Measurements from ENCODE around the gene RBM6.
"Not testable (repeated sequence)": the region's sequence is repeated elsewhere in the genome, so short reads cannot be mapped to it uniquely, and the experiment has no call there.

RBM6 gene

GRCh38 chr3:49917806-49918590 is 22.0 kb upstream of the RBM6 start:
- not testable (repeated sequence) for DNase-seq

- no peak for DNase-seq
These were observed 15.3 kb upstream of the RBM6 start for GRCh38 chr3:49924683-49925082.

- no peak for DNase-seq
These were observed 14.5 kb upstream of the RBM6 start for GRCh38 chr3:49925485-49925884.

DNA sequence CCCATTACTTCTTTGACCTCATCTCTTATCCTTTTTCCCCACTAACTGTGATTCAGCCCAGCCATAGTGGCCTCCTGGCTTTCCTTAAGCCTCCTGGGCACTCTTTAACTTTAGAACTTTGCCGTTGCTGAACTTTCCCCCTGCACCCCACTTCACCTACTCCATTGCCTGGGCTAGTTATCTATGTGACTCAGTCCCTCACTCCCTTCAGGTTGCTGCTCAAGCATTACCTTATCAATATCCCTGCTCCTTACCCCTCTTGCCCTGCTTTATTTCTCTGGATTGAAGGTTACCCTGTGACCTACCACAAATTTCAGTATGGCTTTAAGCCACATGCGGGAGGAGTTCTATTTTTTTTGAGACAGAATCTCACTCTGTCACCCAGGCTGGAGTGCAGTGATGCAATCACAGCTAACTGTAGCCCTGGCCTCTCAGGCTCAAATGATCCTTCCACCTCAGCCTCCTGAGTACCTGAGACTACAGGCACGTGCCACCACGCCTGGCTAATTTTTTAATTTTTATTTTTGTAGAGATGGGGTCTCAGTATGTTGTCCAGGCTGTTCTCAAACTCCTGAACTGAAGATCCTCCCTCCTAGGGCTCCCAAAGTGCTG is 13.7 kb upstream of the RBM6 start:
- DNase-seq = no peak

DNA sequence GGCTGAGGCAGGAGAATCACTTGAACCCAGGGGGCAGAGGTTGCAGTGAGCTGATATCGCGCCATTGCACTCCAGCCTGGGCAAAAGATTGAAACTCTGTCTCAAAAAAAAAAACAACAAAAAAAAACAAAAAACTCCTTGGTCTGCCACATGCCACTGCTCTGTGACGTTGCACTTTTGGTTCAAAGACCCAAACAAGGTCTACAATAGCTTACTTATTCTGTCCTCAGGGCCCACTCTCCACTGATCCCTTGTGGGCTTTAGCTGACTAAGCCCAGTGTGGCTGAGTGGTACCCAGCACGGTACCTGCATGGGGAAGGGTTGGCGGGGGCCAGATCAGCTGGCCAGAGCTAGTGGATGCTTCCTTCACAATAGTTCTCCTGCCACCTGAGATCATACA is 12.2 kb upstream of the RBM6 start:
- no peak for DNase-seq

DNA sequence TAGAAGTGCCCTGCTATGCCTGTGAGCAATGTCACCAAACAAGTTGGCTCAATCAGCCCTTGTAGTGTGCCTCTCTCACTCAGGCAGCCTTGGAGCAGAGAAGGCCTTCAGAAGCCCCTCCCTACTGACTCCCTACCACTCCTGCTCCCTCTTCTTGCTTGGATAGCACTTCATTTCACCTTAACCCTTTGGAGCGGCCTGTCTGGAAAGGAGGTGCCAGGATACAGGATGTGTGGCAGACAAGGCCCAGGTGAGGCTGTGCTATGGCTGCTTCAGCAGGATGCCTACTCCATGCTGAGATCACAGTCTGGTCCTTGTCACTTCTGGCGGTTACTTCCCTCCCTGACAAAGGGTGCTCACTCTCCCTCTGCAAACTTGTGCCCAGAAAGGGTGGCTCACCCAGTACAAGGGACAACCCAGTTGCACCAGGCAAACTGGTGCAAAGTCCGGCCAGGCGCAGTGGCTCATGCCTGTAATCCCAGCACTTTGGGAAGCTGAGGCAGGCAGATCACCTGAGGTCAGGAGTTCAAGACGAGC is 11.4 kb upstream of the RBM6 start:
- DNase-seq = no peak

- peak; percentile 86 for DNase-seq
These were observed 10.4 kb upstream of the RBM6 start, which contains the start of gene MON1A for GRCh38 chr3:49929291-49930167. Gene MON1A (minus strand): TSS chr3:49929811. CDS start chr3:49913346, 16,465 bp downstream.

GRCh38 chr3:49930168-49930690 is 9.7 kb upstream of the RBM6 start:
- DNase-seq = no peak

DNA sequence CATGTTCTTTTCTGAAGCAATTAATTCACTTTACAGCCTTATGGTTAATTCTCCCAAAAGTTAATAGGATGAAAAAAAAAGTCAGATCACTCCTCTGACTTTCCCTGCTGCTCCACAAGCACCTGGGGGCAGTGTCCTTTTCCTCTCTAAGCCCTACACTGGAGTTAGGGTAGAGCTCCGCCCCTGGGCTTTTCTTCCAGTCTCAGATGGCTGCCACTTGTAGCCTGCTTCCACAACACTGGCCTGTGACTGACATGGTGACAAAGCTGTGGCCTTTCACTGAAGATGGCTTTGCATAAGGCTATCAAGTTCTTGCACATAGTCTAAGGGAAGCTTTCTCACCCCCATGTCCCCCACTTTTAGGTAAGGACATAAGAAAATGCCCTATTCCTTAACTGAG is 9.0 kb upstream of the RBM6 start:
- DNase-seq = no peak

DNA sequence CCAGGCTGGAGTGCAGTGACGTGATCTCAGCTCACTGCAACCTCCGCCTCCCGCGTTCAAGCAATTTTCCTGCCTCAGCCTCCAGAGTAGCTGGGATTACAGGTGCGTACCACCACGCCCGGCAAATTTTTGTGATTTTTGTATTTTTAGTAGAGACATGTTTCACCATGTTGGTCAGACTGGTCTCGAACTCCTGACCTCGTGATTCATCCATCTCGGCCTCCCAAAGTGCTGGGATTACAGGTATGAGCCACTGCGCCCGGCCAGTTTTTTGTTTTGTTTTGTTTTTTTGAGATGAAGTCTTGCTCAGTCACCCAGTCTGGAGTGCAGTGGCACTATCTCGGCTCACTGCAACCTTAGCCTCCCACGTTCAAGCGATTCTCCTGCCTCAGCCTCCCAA is 7.7 kb upstream of the RBM6 start:
- DNase-seq = not testable (repeated sequence)

DNA sequence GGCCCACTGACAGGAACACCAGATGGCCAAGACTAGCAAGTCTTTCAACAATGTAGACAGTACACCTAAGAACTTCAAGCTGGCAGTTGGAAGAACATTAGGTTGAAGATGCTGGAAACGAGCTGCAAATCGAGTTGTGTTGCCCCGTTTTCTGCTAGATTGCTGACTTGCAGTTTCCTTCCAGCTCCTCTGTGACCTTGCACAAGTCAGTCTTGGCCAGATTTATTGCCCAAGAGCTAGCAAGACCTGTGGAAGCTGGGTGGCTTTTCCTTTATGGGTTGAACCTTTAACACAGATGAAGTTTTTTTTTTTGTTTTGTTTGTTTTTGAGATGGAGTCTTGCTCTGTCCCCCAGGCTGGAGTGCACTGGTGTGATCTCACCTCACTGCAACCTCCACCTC is 2.9 kb upstream of the RBM6 start:
- DNase-seq = no peak

GRCh38 chr3:49940667-49941249 is 808 bp downstream of the RBM6 start:
- DNase-seq = no peak

DNA sequence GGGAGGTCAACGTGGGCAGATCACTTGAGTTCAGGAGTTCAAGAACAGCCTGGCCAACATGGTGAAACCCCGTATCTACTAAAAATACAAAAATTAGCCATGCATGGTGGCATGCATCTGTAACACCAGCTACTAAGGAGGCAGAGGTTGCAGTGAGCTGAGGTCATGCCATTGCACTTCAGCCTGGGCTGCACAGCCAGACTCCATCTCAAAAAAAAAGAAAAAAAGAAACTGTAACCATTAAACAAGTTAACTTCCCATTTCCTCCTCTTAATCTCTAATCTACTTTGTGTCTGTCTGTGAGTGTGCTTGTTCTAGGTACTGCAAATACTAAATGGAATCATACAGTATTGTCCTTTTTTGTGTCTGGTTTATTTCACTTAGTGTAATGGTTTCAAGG is 2.7 kb downstream of the RBM6 start:
- no peak for DNase-seq

DNA sequence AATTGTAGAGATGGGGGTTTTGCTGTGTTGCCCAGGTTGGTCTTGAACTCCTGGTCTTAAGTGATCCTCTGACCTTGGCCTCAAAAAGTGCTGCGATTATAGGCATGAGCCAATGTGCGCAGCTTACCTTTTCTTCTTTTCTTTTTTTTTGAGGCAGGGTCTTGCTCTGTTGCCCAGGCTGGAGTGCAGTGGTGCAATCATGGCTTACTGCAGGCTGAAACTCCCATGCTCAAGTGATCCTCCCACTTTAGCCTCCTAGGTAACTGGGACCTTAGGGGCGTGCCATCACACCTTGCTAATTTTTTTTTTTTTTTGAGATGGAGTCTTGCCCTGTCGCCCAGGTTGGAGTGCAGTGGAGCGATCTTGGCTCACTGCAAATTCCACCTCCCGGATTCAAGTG is 13.0 kb downstream of the RBM6 start:
- DNase-seq = no peak

GRCh38 chr3:49955636-49956035 is 15.7 kb downstream of the RBM6 start:
- DNase-seq = no peak

DNA sequence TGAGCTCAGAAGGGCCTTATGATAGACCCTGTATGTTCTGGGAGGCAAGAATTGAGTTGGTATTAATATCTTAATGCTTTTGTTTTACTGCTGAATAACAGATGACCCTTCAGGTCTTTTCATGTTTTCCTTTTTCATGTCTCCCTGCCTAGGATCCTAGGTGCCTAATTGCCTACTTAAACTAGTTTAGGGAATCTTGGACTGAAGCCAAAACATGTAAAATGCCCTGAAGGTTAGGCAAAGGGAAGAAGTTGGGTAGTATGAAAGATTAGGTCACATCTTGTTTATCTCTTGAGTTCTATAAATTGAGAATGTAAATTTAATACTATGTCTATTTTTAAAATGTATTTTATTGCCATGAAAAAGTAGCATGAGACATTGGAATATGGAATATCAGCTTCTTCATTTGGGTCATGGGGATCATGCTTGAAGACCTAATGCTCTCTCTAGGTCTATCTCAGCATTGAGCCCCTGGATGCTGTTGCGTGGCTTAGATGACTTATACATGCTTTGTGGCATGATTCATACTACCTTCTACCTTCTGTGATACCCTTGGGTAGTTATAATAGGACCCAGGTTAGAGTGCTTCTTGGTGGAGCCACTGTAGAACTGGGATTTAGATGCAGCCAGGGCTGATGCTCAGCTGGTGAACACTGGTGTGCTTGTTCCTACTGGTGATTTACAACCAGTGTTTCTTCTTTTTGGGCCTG is 26.4 kb downstream of the RBM6 start:
- DNase-seq = no peak

GRCh38 chr3:49967291-49967690 is 27.3 kb downstream of the RBM6 start:
- DNase-seq = no peak

DNA sequence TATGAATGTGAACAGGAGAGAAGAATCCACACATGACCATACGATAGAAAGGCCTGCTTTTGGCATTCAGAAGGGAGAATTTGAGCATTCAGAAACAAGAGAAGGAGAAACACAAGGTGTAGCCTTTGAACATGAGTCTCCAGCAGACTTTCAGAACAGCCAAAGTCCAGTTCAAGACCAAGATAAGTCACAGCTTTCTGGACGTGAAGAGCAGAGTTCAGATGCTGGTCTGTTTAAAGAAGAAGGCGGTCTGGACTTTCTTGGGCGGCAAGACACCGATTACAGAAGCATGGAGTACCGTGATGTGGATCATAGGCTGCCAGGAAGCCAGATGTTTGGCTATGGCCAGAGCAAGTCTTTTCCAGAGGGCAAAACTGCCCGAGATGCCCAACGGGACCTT is 28.4 kb downstream of the RBM6 start:
- no peak for DNase-seq

DNA sequence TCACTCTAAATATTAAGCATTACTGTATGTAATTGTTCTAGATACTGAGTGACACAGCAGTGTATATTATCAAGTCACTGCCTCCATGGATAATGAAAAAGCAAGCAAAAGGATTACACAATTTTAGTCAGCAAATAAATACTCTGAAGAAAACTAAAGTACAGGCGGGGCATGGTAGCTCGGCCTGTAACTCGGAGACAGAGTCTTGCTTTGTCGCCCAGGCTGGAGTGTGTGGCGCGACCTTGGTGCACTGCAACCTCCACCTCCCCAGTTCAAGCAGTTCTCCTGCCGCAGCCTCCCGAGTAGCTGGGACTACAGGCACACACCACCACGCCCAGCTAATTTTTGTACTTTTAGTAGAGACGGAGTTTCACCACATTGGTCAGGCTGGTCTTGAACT is 32.7 kb downstream of the RBM6 start:
- DNase-seq = no peak

DNA sequence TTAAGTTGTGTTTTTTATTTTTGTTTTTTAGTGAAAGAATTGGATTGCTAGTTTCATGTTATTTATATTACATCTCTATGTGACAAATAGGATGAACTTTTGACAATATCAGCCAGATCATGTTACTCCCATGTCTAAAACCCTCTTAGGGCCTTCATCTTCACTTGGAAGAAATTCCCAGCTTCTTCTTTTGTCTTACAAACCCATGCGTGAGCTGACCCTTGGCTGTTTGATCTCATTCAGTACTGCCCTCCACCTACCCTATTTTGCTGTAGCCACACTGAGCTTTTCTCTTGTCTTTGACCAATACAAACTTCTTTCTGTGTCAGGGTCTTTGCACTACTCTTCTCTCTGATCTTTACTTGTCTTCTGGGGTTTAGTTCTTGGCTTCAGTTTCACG is 37.0 kb downstream of the RBM6 start:
- no peak for DNase-seq

GRCh38 chr3:49984394-49984793 is 44.4 kb downstream of the RBM6 start:
- DNase-seq = no peak

DNA sequence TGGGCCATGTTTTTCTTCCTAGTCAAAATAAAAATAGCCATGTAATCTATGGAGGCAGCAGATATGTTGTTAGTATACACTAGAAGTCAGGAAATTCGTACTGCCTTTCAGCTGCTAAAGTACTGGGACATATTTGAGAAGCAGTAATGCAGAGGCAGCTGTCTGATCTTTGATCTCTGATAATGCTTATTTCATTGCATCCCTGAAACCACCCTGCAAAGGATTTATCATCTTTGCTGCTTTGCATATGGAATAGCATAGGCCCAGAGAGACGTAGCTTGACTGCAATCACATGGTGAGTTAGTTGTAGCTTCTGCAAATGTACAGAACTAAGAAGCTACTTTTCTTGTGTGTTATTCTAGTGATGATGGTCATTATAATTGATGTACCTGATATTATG is 52.4 kb downstream of the RBM6 start:
- no peak for DNase-seq
